K562 (cell line): ENCODE results near the gene ZSWIM4. TPM values are rescaled to one million over a fixed set of nuclear protein-coding genes. Genes with fewer than 3 reads are reported as not detected.

Source experiments
- ARID1B ChIP-seq: fragments of 450-650 bp; IDR thresholded peaks from 2 replicates; pipeline ENCODE4 v1.6.1; 2016; ENCODE audit warnings: antibody characterized with exemption, mild to moderate bottlenecking, inconsistent platforms
- CAMTA2 ChIP-seq: fragments of 250-450 bp; sonication (Bioruptor Pico); conservative IDR thresholded peaks from 2 replicates; pipeline ENCODE4 v1.5.1; 2022
- E2F1 ChIP-seq: sonication (generic); formaldehyde crosslinking; IDR thresholded peaks from 2 replicates; pipeline ENCODE4 v1.8.1; 2023; ENCODE audit warnings: mild to moderate bottlenecking, missing genetic modification reagents, moderate library complexity
- ETS2 ChIP-seq: IDR thresholded peaks from 2 replicates; pipeline ENCODE4 v1.6.1; 2016; ENCODE audit warnings: borderline replicate concordance, missing genetic modification characterization, mild to moderate bottlenecking, moderate library complexity, missing compliant biosample characterization; ENCODE audit not compliant: poor library complexity, severe bottlenecking
- FIP1L1 ChIP-seq: fragments of 200-400 bp; formaldehyde crosslinking; IDR thresholded peaks from 2 replicates; pipeline ENCODE4 v1.6.1; 2018; ENCODE audit warnings: mild to moderate bottlenecking, low read depth, low read length; ENCODE audit not compliant: poor library complexity, severe bottlenecking
- FOXJ2 ChIP-seq: fragments of 200-800 bp; sonication (Bioruptor generic); IDR thresholded peaks from 2 replicates; pipeline ENCODE4 v1.6.1; 2016; ENCODE audit warnings: missing genetic modification characterization, missing compliant biosample characterization
- HDGF ChIP-seq: fragments of 450-650 bp; IDR thresholded peaks from 2 replicates; pipeline ENCODE4 v1.6.1; 2016
- ID3 ChIP-seq, 2 experiments: fragments of 250-450 bp in 1 of 2; fragments of 450-650 bp in 1 of 2; sonication (Bioruptor Pico) in 1 of 2; IDR thresholded peaks; 2 replicates each; pipeline versions ENCODE4 v1.6.1 to v1.8.0; 2016 to 2021; ENCODE audit warnings: mild to moderate bottlenecking in 2 of 2, moderate library complexity in 2 of 2, missing compliant biosample characterization in 1 of 2, missing genetic modification characterization in 1 of 2
- MAZ ChIP-seq, 2 experiments: fragments of 450-650 bp in 1 of 2; sonication (generic) in 1 of 2; formaldehyde crosslinking; IDR thresholded peaks in 1 of 2; conservative IDR thresholded peaks in 1 of 2; 2 replicates each; pipeline versions ENCODE4 v1.4.0 to v1.5.0; 2020; ENCODE audit warnings: mild to moderate bottlenecking in 1 of 2, missing genetic modification reagents in 1 of 2
- NFIC ChIP-seq: fragments of 450-650 bp; IDR thresholded peaks from 2 replicates; pipeline ENCODE4 v1.6.1; 2017; ENCODE audit warnings: mild to moderate bottlenecking, inconsistent platforms
- NR2C2 ChIP-seq, 2 experiments: fragments of 200-800 bp in 1 of 2; sonication (Bioruptor generic) in 1 of 2; sonication (generic) in 1 of 2; formaldehyde crosslinking in 1 of 2; IDR thresholded peaks; 2 replicates each; pipeline versions ENCODE4 v1.6.1 to v1.8.0; 2016 to 2022; ENCODE audit warnings: mild to moderate bottlenecking in 1 of 2, missing compliant biosample characterization in 1 of 2, missing genetic modification characterization in 1 of 2, missing genetic modification reagents in 1 of 2
- OTX1 ChIP-seq: fragments of 450-650 bp; formaldehyde crosslinking; IDR thresholded peaks from 2 replicates; pipeline ENCODE4 v1.4.0; 2022; ENCODE audit warnings: mild to moderate bottlenecking
- PML ChIP-seq: IDR thresholded peaks from 2 replicates; pipeline ENCODE4 v1.6.1; 2012; ENCODE audit warnings: low read length, inconsistent platforms
- POLR3G ChIP-seq: IDR thresholded peaks from 2 replicates; pipeline ENCODE4 v1.6.1; 2011; ENCODE audit not compliant: insufficient read length, insufficient replicate concordance; ENCODE audit errors: extremely low read depth
- RB1 ChIP-seq: fragments of 450-650 bp; IDR thresholded peaks from 2 replicates; pipeline ENCODE4 v1.6.1; 2017; ENCODE audit warnings: low read depth, mild to moderate bottlenecking
- RBBP5 ChIP-seq: fragments of 200-600 bp; sonication (generic); IDR thresholded peaks from 2 replicates; pipeline ENCODE4 v1.6.1; 2012; ENCODE audit warnings: borderline replicate concordance, mild to moderate bottlenecking, low read length, control low read depth, inconsistent platforms; ENCODE audit not compliant: insufficient read depth, poor library complexity, severe bottlenecking
- RBM22 ChIP-seq: fragments of 200-400 bp; formaldehyde crosslinking; IDR thresholded peaks from 2 replicates; pipeline ENCODE4 v1.6.1; 2018; ENCODE audit warnings: low read length, low read depth; ENCODE audit not compliant: poor library complexity, severe bottlenecking
- TCF7 ChIP-seq: sonication (generic); IDR thresholded peaks from 2 replicates; pipeline ENCODE4 v1.6.1; 2016; ENCODE audit warnings: antibody characterized with exemption, borderline replicate concordance
- TEAD4 ChIP-seq, 2 experiments: sonication (generic) in 1 of 2; formaldehyde crosslinking in 1 of 2; IDR thresholded peaks; 2 replicates each; pipeline versions ENCODE4 v1.6.1 to v1.8.0; 2012 to 2022; ENCODE audit warnings: borderline replicate concordance in 1 of 2, inconsistent platforms in 1 of 2, low read length in 1 of 2, mild to moderate bottlenecking in 1 of 2, missing genetic modification reagents in 1 of 2
- TFAM ChIP-seq: fragments of 250-450 bp; sonication (Bioruptor Pico); conservative IDR thresholded peaks from 2 replicates; pipeline ENCODE4 v1.5.0; 2021; ENCODE audit warnings: mild to moderate bottlenecking, moderate library complexity
- ZNF239 ChIP-seq: fragments of 250-450 bp; sonication (Bioruptor Pico); IDR thresholded peaks from 2 replicates; pipeline ENCODE4 v1.4.0; 2020; ENCODE audit warnings: mild to moderate bottlenecking
- ZNF431 ChIP-seq: sonication (generic); formaldehyde crosslinking; IDR thresholded peaks from 2 replicates; pipeline ENCODE4 v1.8.0; 2022; ENCODE audit warnings: mild to moderate bottlenecking, missing genetic modification reagents
- ZNF668 ChIP-seq: fragments of 250-450 bp; sonication (Bioruptor Pico); IDR thresholded peaks from 2 replicates; pipeline ENCODE4 v1.8.0; 2022; ENCODE audit warnings: mild to moderate bottlenecking, inconsistent platforms
- ZNF717 ChIP-seq: fragments of 250-450 bp; sonication (Bioruptor Pico); IDR thresholded peaks from 2 replicates; pipeline ENCODE4 v1.5.0; 2021
- polyA plus RNA-seq, 8 experiments: library from polyadenylated mRNA; depleted of rRNA in 4 of 8; stranded (reverse) in 5 of 8; unstranded in 3 of 8; fragments of >200 nt; fragmentation: Nextera tagmentation in 2 of 8; fragmentation: Illumina TruSeq in 1 of 8; extraction: Ambion mirVana in 2 of 8; extraction: Trizol in 1 of 8; gene quantifications; 2 replicates each; pipeline versions ENCODE4 v1.2.1 to v1.2.3, GENCODE V29; 2011 to 2014; ENCODE audit warnings: inconsistent platforms in 1 of 8, missing spikeins in 1 of 8
- total RNA-seq, 7 experiments: library from RNA; depleted of rRNA in 6 of 7; stranded (reverse); fragments of >200 nt in 6 of 7; fragmentation: Illumina TruSeq in 2 of 7; extraction: Trizol in 2 of 7; gene quantifications; 2 replicates each; pipeline versions ENCODE4 v1.2.1 to v1.2.3, GENCODE V29; 2011 to 2021; ENCODE audit warnings: low replicate concordance in 1 of 7

Gene ZSWIM4
- total and polyA plus RNA-seq, 9 of the 15 experiments (the other 6 are each of a cell fraction or from before 2014, with no cell fraction given) = 0.25 to 3.7 (median 0.79) TPM; not detected in 2

GRCh38 chr19:13774217-13775191, 20.7 kb upstream of the ZSWIM4 start, which contains the start of gene C19orf53 (continued):
- TF ChIP-seq NR2C2 (CRISPR knock-in tag; IDR thresholded peaks at IDR 0.05) (peak; percentile 58; the same call in 1 of the 2 replicates), NR2C2 (tag; IDR thresholded peaks at IDR 0.05) (peak; percentile 69; the same call in 1 of the 2 replicates), ARID1B (peak; percentile 39; the same call in 1 of the 2 replicates), FOXJ2 (tag) (0 out of 2 replicates have a peak, but pooled peaks have one; percentile 11), ETS2 (no peak), FIP1L1 (peak; percentile 60), CAMTA2 (CRISPR knock-in tag) (0 out of 2 replicates have a peak, but pooled peaks have one; percentile 64), TEAD4 (IDR thresholded peaks at IDR 0.05; ENCODE audit: low read length) (no peak), TEAD4 (CRISPR knock-in tag; IDR thresholded peaks at IDR 0.05; ENCODE audit: borderline replicate concordance) (0 out of 2 replicates have a peak, but pooled peaks have one; percentile 30), TFAM (CRISPR knock-in tag) (no peak), RBBP5 (peak; percentile 84), TCF7 (no peak), ID3 (CRISPR knock-in tag; IDR thresholded peaks at IDR 0.05) (no peak), ID3 (tag; IDR thresholded peaks at IDR 0.05) (peak; percentile 44; the same call in 1 of the 2 replicates), POLR3G (no peak), RB1 (peak; percentile 62; the same call in 1 of the 2 replicates), HDGF (no peak), PML (peak; percentile 86), ZNF431 (CRISPR knock-in tag) (no peak), NFIC (peak; percentile 58), ZNF668 (CRISPR knock-in tag) (0 out of 2 replicates have a peak, but pooled peaks have one; percentile 12), OTX1 (CRISPR knock-in tag) (no peak), ZNF239 (CRISPR knock-in tag) (no peak; the same call in 1 of the 2 replicates), ZNF717 (CRISPR knock-in tag) (peak; percentile 67; the same call in 1 of the 2 replicates), E2F1 (CRISPR knock-in tag) (peak; percentile 66; the same call in 1 of the 2 replicates), MAZ (CRISPR knock-in tag; conservative IDR thresholded peaks at IDR 0.05 in 1 of 2, IDR thresholded peaks at IDR 0.05 in 1 of 2) (peak; percentile 55 to 61; a peak in 2 of 4 replicates), RBM22 (peak; percentile 57)
